OCI-LY1 (cell line): ENCODE data around the gene RAD51B.
"Not testable (repeated sequence)": the region's sequence is repeated elsewhere in the genome, so short reads cannot be mapped to it uniquely, and the experiment has no call there.

ENCODE experiments used
- H2AFZ ChIP-seq: fragments of 200-600 bp; sonication (generic), shearing (Covaris generic); 2 replicates; pipeline ENCODE4 v1.6.0; 2014; ENCODE audit warnings: antibody characterized with exemption, mild to moderate bottlenecking, low read length
- H3F3A ChIP-seq: fragments of 200-600 bp; sonication (generic), shearing (Covaris generic); 2 replicates; pipeline ENCODE4 v1.6.0; 2014; ENCODE audit warnings: mild to moderate bottlenecking, antibody characterized with exemption, low read length, moderate library complexity; ENCODE audit not compliant: insufficient read depth
- H3K27ac ChIP-seq: fragments of 200-600 bp; sonication (generic); 2 replicates; pipeline ENCODE4 v1.5.1; 2014; ENCODE audit warnings: low read length, mixed run types, mild to moderate bottlenecking, low read depth; ENCODE audit not compliant: poor library complexity, severe bottlenecking
- H3K27me3 ChIP-seq: fragments of 200-600 bp; sonication (generic); 2 replicates; pipeline ENCODE4 v1.6.0; 2014; ENCODE audit warnings: antibody characterized with exemption, mild to moderate bottlenecking, low read length, moderate library complexity; ENCODE audit not compliant: insufficient read depth
- H3K36me3 ChIP-seq: fragments of 200-600 bp; sonication (generic); 2 replicates; pipeline ENCODE4 v1.6.1; 2014; ENCODE audit warnings: mild to moderate bottlenecking, antibody characterized with exemption, low read length, moderate library complexity, mixed read lengths; ENCODE audit not compliant: insufficient read depth
- H3K4me1 ChIP-seq: fragments of 200-600 bp; sonication (generic); 2 replicates; pipeline ENCODE4 v1.5.1; 2014; ENCODE audit warnings: mild to moderate bottlenecking, low read length, moderate library complexity; ENCODE audit not compliant: insufficient read depth, severe bottlenecking
- H3K4me2 ChIP-seq: fragments of 200-600 bp; sonication (generic), shearing (Covaris generic); 2 replicates; pipeline ENCODE4 v1.6.1; 2014; ENCODE audit warnings: low read length
- H3K4me3 ChIP-seq: fragments of 200-600 bp; sonication (generic); 2 replicates; pipeline ENCODE4 v1.5.1; 2014; ENCODE audit warnings: low read length, low read depth, mild to moderate bottlenecking, mixed read lengths; ENCODE audit not compliant: poor library complexity, severe bottlenecking
- H3K79me2 ChIP-seq: fragments of 200-600 bp; shearing (Covaris generic); 2 replicates; pipeline ENCODE4 v1.6.1; 2016; ENCODE audit warnings: mixed run types, low read length, mixed read lengths; ENCODE audit not compliant: insufficient read depth
- H3K9ac ChIP-seq: fragments of 200-600 bp; sonication (generic), shearing (Covaris generic); 2 replicates; pipeline ENCODE4 v1.6.1; 2014; ENCODE audit warnings: mild to moderate bottlenecking, low read length, mixed read lengths
- H3K9me2 ChIP-seq: fragments of 200-600 bp; sonication (generic), shearing (Covaris generic); 2 replicates; pipeline ENCODE4 v1.6.1; 2014; ENCODE audit warnings: low read depth, mild to moderate bottlenecking, low read length, mixed read lengths
- H3K9me3 ChIP-seq: fragments of 200-600 bp; shearing (Covaris generic); 2 replicates; pipeline ENCODE4 v1.6.1; 2014; ENCODE audit warnings: low read length, mixed read lengths
- H4K20me1 ChIP-seq: fragments of 200-600 bp; sonication (generic), shearing (Covaris generic); 2 replicates; pipeline ENCODE4 v1.6.0; 2016; ENCODE audit warnings: mild to moderate bottlenecking, low read length; ENCODE audit not compliant: insufficient read depth
- EZH2 ChIP-seq: fragments of 200-600 bp; sonication (generic), shearing (Covaris generic); IDR thresholded peaks from 2 replicates; pipeline ENCODE4 v1.8.0; 2017; ENCODE audit warnings: borderline replicate concordance, mixed run types, mild to moderate bottlenecking, antibody characterized with exemption, low read length, moderate library complexity, mixed read lengths
- TF ChIP-seq, protein P1 (sequence below): fragments of 200-600 bp; sonication (generic), shearing (Covaris generic); IDR thresholded peaks from 2 replicates; pipeline ENCODE4 v1.5.1; 2017; ENCODE audit warnings: mild to moderate bottlenecking, antibody characterized with exemption, low read length, moderate library complexity, mixed read lengths

RAD51B gene

DNA sequence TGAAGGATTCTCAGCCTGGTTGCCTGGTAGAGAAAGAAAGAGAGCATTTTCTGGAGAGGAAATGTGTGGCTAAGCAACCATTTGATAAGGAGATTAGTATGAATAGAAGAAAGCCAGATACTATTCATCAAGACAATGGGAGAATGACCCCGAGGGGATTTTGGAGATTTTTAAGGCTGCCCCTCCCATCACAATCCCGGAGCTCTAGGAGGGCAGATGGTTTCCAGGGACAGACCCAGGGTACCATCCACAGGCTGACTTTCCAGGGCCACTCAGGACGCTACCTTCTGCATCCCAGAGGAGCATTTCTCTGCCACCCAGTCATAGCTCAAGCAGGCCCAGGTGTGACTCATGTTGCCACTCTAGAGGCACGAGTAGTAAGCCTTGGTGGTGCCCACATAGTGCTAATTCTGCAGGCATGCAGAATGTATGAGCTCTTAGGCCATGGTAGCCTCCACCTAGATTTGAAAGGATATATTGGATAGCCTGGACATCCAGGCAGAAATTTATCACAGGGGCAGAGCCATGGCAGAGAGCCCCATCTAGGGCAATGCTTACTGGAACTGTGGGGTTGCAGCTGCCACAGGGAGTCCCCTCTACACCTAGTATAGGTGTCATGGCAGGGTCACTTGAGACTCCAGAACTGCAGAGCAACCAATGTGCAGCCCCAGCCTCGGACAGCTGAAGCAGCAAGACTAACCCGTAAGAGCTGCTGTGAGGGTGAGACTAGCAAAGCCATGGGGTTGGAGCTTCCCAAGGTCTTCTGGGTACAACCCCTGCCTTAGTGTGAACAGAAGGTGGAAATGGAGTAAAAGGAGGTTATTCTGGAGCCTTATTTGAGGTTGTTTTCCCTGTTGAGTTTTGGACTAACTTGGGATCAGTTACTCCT lies 607.3 kb downstream of the RAD51B start:
- Histone ChIP-seq H3K9me3 (no peaks in the 10 kb centered on the region), H3K4me2 (no peak overlapping the region), H3K9me2 (no peaks in the 10 kb centered on the region), H3K27ac (no peak overlapping the region), H2AFZ (no peak overlapping the region), H3K4me3 (no peak overlapping the region), H3K27me3 (no peaks in the 10 kb centered on the region), H3F3A (no peaks in the 10 kb centered on the region), H3K4me1 (no peaks in the 10 kb centered on the region), H4K20me1 (no peaks in the 10 kb centered on the region), H3K36me3 (no peaks in the 10 kb centered on the region), H3K9ac (no peak overlapping the region), H3K79me2 (no peaks in the 10 kb centered on the region)
- TF ChIP-seq, protein P1, sequence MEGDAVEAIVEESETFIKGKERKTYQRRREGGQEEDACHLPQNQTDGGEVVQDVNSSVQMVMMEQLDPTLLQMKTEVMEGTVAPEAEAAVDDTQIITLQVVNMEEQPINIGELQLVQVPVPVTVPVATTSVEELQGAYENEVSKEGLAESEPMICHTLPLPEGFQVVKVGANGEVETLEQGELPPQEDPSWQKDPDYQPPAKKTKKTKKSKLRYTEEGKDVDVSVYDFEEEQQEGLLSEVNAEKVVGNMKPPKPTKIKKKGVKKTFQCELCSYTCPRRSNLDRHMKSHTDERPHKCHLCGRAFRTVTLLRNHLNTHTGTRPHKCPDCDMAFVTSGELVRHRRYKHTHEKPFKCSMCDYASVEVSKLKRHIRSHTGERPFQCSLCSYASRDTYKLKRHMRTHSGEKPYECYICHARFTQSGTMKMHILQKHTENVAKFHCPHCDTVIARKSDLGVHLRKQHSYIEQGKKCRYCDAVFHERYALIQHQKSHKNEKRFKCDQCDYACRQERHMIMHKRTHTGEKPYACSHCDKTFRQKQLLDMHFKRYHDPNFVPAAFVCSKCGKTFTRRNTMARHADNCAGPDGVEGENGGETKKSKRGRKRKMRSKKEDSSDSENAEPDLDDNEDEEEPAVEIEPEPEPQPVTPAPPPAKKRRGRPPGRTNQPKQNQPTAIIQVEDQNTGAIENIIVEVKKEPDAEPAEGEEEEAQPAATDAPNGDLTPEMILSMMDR, result no peak
- no peak for TF ChIP-seq EZH2

DNA sequence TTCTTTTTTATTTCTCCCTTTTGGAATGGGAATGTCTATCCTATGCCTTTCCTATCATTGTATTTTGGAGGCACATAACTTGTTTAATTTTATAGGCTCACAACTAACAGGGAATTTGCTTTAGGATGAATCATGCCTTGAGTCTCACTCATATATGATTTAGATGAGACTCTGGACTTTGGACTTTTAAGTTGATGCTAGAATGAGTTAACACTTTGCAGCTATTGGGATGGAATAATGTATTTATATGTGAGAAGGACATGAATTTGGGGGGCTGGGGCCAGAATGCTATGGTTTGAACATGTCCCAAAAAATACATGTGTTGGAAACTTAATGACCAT lies 607.9 kb downstream of the RAD51B start:
- Histone ChIP-seq H3K4me1 (no peaks in the 10 kb centered on the region), H3K4me3 (no peak overlapping the region), H3K79me2 (no peaks in the 10 kb centered on the region), H3K36me3 (no peaks in the 10 kb centered on the region), H3K27ac (no peak overlapping the region), H3K27me3 (no peaks in the 10 kb centered on the region), H3K4me2 (no peak overlapping the region), H3K9me3 (no peaks in the 10 kb centered on the region), H3K9ac (no peak overlapping the region), H3K9me2 (no peaks in the 10 kb centered on the region), H2AFZ (no peak overlapping the region), H3F3A (no peaks in the 10 kb centered on the region), H4K20me1 (no peaks in the 10 kb centered on the region)
- TF ChIP-seq, protein P1, result no peak
- no peak for TF ChIP-seq EZH2

DNA sequence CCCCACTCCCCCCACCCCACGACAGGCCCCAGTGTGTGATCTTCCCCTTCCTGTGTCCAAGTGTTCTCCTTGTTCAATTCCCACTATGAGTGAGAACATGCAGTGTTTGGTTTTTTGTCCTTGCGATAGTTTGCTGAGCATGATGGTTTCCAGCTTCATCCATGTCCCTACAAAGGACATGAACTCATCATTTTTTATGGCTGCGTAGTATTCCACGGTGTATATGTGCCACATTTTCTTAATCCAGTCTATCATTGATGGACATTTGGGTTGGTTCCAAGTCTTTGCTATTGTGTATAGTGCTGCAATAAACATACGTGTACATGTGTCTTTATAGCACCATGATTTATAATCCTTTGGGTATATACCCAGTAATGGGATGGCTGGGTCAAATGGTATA lies 609.3 kb downstream of the RAD51B start:
- not testable (repeated sequence) for H3K9me2 ChIP-seq, H3K4me3 ChIP-seq, H3K4me1 ChIP-seq, H3K79me2 ChIP-seq, H3K27me3 ChIP-seq, H3K9ac ChIP-seq, H3K27ac ChIP-seq, H3K9me3 ChIP-seq, H2AFZ ChIP-seq, H3K36me3 ChIP-seq, H4K20me1 ChIP-seq, H3K4me2 ChIP-seq, H3F3A ChIP-seq

DNA sequence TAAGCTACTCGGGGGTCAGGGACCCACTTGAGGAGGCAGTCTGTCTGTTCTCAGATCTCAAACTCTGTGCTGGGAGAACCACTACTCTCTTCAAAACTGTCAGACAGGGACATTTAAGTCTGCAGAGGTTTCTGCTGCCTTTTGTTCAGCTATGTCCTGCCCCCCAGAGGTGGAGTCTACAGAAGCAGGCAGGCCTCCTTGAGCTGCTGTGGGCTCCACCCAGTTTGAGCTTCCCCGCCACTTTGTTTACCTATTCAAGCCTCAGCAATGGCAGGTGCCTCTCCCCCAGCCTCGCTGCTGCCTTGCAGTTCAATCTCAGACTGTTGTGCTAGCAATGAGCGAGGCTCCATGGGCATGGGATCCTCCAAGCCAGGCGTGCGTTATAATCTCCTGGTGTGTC lies 614.6 kb downstream of the RAD51B start:
- H3K9me3 ChIP-seq, H3K4me1 ChIP-seq, H2AFZ ChIP-seq, H3K27ac ChIP-seq, H4K20me1 ChIP-seq, H3K4me2 ChIP-seq, H3K4me3 ChIP-seq, H3K79me2 ChIP-seq, H3K9ac ChIP-seq, H3K27me3 ChIP-seq, H3K9me2 ChIP-seq, H3K36me3 ChIP-seq, H3F3A ChIP-seq: not testable (repeated sequence)

DNA sequence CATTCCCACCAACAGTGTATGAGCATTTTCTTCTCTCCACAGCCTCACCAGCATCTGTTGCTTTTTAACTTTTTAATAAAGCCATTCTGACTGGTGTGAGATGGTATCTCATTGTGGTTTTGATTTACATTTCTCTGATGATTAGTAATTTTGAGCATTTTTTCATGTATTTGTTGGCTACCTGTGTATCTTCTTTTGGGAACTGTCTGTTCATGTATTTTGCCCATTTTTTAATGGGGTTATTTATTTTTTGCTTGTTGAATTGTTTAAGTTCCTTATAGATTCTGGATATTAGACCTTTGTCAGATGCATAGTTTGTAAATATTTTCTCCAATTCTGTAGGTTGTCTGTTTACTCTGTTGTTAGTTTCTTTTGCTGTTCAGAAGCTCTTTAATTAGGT lies 616.1 kb downstream of the RAD51B start:
- H4K20me1 ChIP-seq, H3K9me2 ChIP-seq, H3K27me3 ChIP-seq, H3K9me3 ChIP-seq, H2AFZ ChIP-seq, H3K4me2 ChIP-seq, H3F3A ChIP-seq, H3K27ac ChIP-seq, H3K9ac ChIP-seq, H3K79me2 ChIP-seq, H3K4me1 ChIP-seq, H3K4me3 ChIP-seq, H3K36me3 ChIP-seq: not testable (repeated sequence)
